Measurements from ENCODE around the gene ABHD17A. TPM values are rescaled to one million over a fixed set of nuclear protein-coding genes. Genes with fewer than 3 reads are reported as not detected.
"Not testable (repeated sequence)": the region's sequence is repeated elsewhere in the genome, so short reads cannot be mapped to it uniquely, and the experiment has no call there.

ABHD17A gene
- total and polyA plus RNA-seq, 2 donors (not counting 1 experiment from before 2014, with no cell fraction given) = 23.0 to 74.5 TPM

DNA sequence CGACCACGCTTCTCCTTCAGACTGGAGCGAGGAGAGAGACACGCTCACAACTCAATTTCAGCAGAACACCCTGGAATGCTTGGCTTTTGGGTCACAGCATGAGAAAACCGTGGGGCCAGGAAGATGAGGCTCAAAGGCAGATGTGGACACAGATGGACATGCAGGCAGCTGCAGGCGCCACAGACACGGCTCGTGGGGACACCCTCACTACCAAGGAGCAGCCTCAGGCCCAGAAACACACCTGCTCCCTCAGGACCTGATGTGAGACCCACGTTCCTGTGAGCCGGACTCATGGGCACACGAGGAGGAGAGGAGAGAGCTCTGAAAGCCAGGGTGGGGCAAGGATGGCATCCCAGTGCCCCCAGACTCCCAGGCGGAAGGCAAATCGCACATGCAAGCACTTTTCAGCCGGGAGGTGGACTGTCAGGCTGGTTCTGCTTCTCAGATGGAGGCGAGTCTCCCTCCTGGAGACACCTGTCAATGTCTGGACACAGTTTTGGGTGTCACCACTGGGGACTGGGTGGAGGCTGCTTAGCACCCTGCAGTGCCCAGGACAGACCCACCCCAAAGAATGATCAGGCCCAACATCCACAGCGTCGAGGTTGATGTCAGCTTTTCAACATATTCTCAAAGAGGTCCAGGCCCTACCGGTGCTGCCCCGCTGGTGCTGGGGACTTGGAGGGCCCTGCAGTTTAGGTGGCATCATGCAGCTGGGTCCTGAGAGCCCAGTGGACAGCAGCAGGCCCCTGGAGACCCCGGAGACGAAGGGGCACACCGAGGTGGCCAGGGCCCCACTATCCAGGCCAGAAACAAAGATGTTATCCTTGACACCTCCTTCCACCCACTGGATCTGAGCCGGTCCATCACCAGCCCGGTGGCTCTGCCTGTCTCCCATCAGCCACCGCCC lies 2.3 kb downstream of the ABHD17A start:
- H3K79me2 ChIP-seq (ENCODE audit: control insufficient read depth, insufficient read depth, low read length) = peaks cover 46% of the 10 kb centered on the region
- no peak overlapping the region for H2AFZ ChIP-seq (ENCODE audit: low read length)
- no peak overlapping the region for H3K9ac ChIP-seq (ENCODE audit: insufficient read depth, low read length)
- peaks cover 7% of the 10 kb centered on the region for H3K4me1 ChIP-seq (ENCODE audit: control insufficient read depth, extremely low read depth, insufficient read depth, low read length)
- H3K36me3 ChIP-seq (ENCODE audit: control insufficient read depth, insufficient read depth, low read length) = peaks cover 4% of the 10 kb centered on the region
- H3K27me3 ChIP-seq (ENCODE audit: control insufficient read depth, insufficient read depth, low read length) = no peaks in the 10 kb centered on the region
- H3K27ac ChIP-seq (ENCODE audit: insufficient read depth, low read length) = no peak overlapping the region
- peaks cover 1% of the 10 kb centered on the region for H4K20me1 ChIP-seq (ENCODE audit: control insufficient read depth, extremely low read depth, insufficient read depth, low read length)
- peak overlapping the region in 2 of 4 experiments; percentile 85 to 94 for H3K4me3 ChIP-seq (replicated peaks in 1 of 4; ENCODE audit: control extremely low read depth in 1 of 4, insufficient read depth in 1 of 4, low read depth in 3 of 4, low read length in 4 of 4)
- no peak for DNase-seq (ENCODE audit: low read depth in 2 of 2)
- peak overlapping the region; percentile 98 for H3K4me2 ChIP-seq (ENCODE audit: extremely low read depth, insufficient read depth, low read length)
- no peak for TF ChIP-seq EZH2 (IDR thresholded peaks at IDR 0.05; ENCODE audit: low read length, missing control alignments)
- TF ChIP-seq, protein P1, sequence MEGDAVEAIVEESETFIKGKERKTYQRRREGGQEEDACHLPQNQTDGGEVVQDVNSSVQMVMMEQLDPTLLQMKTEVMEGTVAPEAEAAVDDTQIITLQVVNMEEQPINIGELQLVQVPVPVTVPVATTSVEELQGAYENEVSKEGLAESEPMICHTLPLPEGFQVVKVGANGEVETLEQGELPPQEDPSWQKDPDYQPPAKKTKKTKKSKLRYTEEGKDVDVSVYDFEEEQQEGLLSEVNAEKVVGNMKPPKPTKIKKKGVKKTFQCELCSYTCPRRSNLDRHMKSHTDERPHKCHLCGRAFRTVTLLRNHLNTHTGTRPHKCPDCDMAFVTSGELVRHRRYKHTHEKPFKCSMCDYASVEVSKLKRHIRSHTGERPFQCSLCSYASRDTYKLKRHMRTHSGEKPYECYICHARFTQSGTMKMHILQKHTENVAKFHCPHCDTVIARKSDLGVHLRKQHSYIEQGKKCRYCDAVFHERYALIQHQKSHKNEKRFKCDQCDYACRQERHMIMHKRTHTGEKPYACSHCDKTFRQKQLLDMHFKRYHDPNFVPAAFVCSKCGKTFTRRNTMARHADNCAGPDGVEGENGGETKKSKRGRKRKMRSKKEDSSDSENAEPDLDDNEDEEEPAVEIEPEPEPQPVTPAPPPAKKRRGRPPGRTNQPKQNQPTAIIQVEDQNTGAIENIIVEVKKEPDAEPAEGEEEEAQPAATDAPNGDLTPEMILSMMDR (conservative IDR thresholded peaks at IDR 0.05 in 1 of 2, IDR thresholded peaks at IDR 0.05 in 1 of 2; ENCODE audit: low read depth in 1 of 2, low read length in 2 of 2) = no peak
- no peaks in the 10 kb centered on the region for H3K9me3 ChIP-seq (ENCODE audit: control insufficient read depth, insufficient read depth, low read depth, low read length)

DNA sequence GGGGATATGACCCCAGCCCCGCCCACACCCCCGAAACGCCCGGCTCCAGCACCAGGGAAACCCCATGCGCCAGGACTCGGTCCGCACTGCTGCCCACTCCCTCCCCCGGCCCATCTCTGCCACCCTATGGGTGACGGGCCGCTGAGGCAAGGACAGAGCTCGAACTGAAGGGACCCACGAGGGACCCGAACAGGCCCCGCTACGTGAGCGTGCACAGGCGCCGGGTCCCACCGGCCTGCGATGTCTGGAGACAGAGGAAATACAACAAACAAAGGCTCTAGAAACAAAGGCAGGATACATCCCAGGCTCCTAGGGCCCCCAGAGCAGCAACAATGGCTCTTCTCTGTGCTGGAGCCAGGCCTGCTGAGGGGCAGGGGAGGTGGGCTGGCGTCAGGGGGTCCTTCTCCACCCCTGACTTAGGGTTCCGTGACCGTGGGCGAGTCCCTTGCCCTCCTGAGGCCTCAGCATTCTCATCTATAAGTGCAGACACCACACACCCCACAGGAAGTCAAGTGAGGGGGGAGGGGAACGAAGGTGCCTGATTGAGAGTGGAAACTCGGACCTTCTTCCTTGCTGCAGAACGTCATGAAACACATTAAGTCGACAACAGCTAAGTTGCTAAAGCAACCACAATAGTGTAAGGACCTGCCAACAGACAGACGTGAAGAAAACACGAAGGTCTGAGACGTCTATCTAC lies 3.1 kb downstream of the ABHD17A start:
- H3K27me3 ChIP-seq (ENCODE audit: control insufficient read depth, insufficient read depth, low read length) = no peaks in the 10 kb centered on the region
- H3K36me3 ChIP-seq (ENCODE audit: control insufficient read depth, insufficient read depth, low read length) = peaks cover 4% of the 10 kb centered on the region
- no peak overlapping the region for H3K27ac ChIP-seq (ENCODE audit: insufficient read depth, low read length)
- no peak overlapping the region for H3K9ac ChIP-seq (ENCODE audit: insufficient read depth, low read length)
- no peaks in the 10 kb centered on the region for H3K9me3 ChIP-seq (ENCODE audit: control insufficient read depth, insufficient read depth, low read depth, low read length)
- peaks cover 1% of the 10 kb centered on the region for H4K20me1 ChIP-seq (ENCODE audit: control insufficient read depth, extremely low read depth, insufficient read depth, low read length)
- no peak overlapping the region for H3K4me2 ChIP-seq (ENCODE audit: extremely low read depth, insufficient read depth, low read length)
- DNase-seq (ENCODE audit: low read depth in 2 of 2) = no peak
- H2AFZ ChIP-seq (ENCODE audit: low read length) = no peak overlapping the region
- peaks cover 46% of the 10 kb centered on the region for H3K79me2 ChIP-seq (ENCODE audit: control insufficient read depth, insufficient read depth, low read length)
- TF ChIP-seq EZH2 (IDR thresholded peaks at IDR 0.05; ENCODE audit: low read length, missing control alignments) = no peak
- TF ChIP-seq, protein P1 (conservative IDR thresholded peaks at IDR 0.05 in 1 of 2, IDR thresholded peaks at IDR 0.05 in 1 of 2; ENCODE audit: low read depth in 1 of 2, low read length in 2 of 2) = no peak
- peaks cover 7% of the 10 kb centered on the region for H3K4me1 ChIP-seq (ENCODE audit: control insufficient read depth, extremely low read depth, insufficient read depth, low read length)
- peak overlapping the region in 1 of 4 experiments; percentile 20 for H3K4me3 ChIP-seq (replicated peaks in 1 of 4; ENCODE audit: control extremely low read depth in 1 of 4, insufficient read depth in 1 of 4, low read depth in 3 of 4, low read length in 4 of 4)

DNA sequence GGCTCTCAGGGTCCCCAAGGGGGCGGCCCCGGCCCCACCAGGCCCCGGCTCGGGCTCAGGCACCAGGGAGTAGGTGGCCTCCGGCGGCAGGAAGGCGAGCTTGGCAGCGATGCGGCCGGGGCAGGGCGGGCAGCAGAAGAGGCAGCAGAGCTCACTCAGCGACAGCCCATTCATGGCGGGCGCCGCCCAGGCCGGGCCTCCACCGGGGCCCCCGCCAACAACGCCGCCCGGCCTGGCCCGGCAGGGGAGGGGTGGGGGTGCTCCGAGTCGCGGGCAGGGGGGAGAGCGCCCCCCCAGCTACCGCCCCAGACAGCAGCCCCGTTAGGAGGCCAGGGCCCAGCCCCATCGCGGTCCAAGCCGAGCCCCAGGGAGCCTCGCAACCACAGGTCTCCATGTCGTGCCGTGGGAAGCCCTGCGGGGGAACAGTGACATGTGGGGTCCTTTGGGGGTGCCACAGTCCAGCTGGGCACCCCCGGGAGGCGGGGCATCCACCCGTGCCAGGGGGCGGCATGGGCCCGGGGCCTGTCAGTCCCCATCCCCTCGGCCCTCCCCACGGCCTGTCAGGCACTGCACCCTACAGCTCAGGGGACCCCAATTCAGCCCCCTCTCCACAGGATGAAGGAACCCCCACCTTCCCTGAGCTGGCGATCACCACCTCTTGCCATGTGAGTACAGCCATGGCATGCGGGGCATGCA lies 3.8 kb downstream of the ABHD17A start:
- not testable (repeated sequence) for H3K27ac ChIP-seq (ENCODE audit: insufficient read depth, low read length); H3K36me3 ChIP-seq (ENCODE audit: control insufficient read depth, insufficient read depth, low read length); H4K20me1 ChIP-seq (ENCODE audit: control insufficient read depth, extremely low read depth, insufficient read depth, low read length); H2AFZ ChIP-seq (ENCODE audit: low read length); H3K4me3 ChIP-seq (replicated peaks in 1 of 4; ENCODE audit: control extremely low read depth in 1 of 4, insufficient read depth in 1 of 4, low read depth in 3 of 4, low read length in 4 of 4); DNase-seq (ENCODE audit: low read depth in 2 of 2); H3K4me1 ChIP-seq (ENCODE audit: control insufficient read depth, extremely low read depth, insufficient read depth, low read length); H3K4me2 ChIP-seq (ENCODE audit: extremely low read depth, insufficient read depth, low read length); H3K9ac ChIP-seq (ENCODE audit: insufficient read depth, low read length); H3K9me3 ChIP-seq (ENCODE audit: control insufficient read depth, insufficient read depth, low read depth, low read length); H3K27me3 ChIP-seq (ENCODE audit: control insufficient read depth, insufficient read depth, low read length)
- peaks cover 46% of the 10 kb centered on the region for H3K79me2 ChIP-seq (ENCODE audit: control insufficient read depth, insufficient read depth, low read length)
